ENCODE results near the gene SULT6B1. TPM values are rescaled to one million over a fixed set of nuclear protein-coding genes. Genes with fewer than 3 reads are reported as not detected.

Gene SULT6B1
- total RNA-seq, 2 donors from 2014 or later: not detected

- Histone ChIP-seq H3K27ac (no peak overlapping the region), H3K4me1 (no peaks in the 10 kb centered on the region), H3K27me3 (no peaks in the 10 kb centered on the region), H3K36me3 (no peaks in the 10 kb centered on the region), H3K9me3 (no peaks in the 10 kb centered on the region), H3K4me3 (no peak overlapping the region)
- no peak for TF ChIP-seq CTCF (IDR thresholded peaks at IDR 0.05)
- DNase-seq (ENCODE audit: low spot score): no peak
Observed at GRCh38 chr2:37191747-37192146, 3.3 kb upstream of the SULT6B1 start.

GRCh38 chr2:37191253-37191652 is 2.8 kb upstream of the SULT6B1 start:
- H3K36me3 ChIP-seq: no peaks in the 10 kb centered on the region
- no peaks in the 10 kb centered on the region for H3K27me3 ChIP-seq
- no peak overlapping the region for H3K4me3 ChIP-seq
- DNase-seq (ENCODE audit: low spot score): no peak
- no peak overlapping the region for H3K27ac ChIP-seq
- no peaks in the 10 kb centered on the region for H3K9me3 ChIP-seq
- no peaks in the 10 kb centered on the region for H3K4me1 ChIP-seq
- TF ChIP-seq CTCF (IDR thresholded peaks at IDR 0.05): no peak

GRCh38 chr2:37190290-37190689 is 1.8 kb upstream of the SULT6B1 start:
- DNase-seq (ENCODE audit: low spot score): no peak

GRCh38 chr2:37189452-37190153 is 1.1 kb upstream of the SULT6B1 start:
- H3K36me3 ChIP-seq: no peaks in the 10 kb centered on the region
- no peak for TF ChIP-seq CTCF (IDR thresholded peaks at IDR 0.05)
- no peaks in the 10 kb centered on the region for H3K27me3 ChIP-seq
- DNase-seq (ENCODE audit: low spot score): no peak
- H3K27ac ChIP-seq: no peak overlapping the region
- no peaks in the 10 kb centered on the region for H3K4me1 ChIP-seq
- no peak overlapping the region for H3K4me3 ChIP-seq
- no peaks in the 10 kb centered on the region for H3K9me3 ChIP-seq

More at GRCh38 chr2:37190290-37190689, 1.8 kb upstream of the SULT6B1 start:
- no peaks in the 10 kb centered on the region for H3K9me3 ChIP-seq
- no peaks in the 10 kb centered on the region for H3K4me1 ChIP-seq
- no peak for TF ChIP-seq CTCF (IDR thresholded peaks at IDR 0.05)
- no peak overlapping the region for H3K27ac ChIP-seq
- no peaks in the 10 kb centered on the region for H3K27me3 ChIP-seq
- H3K36me3 ChIP-seq: no peaks in the 10 kb centered on the region
- no peak overlapping the region for H3K4me3 ChIP-seq

- no peaks in the 10 kb centered on the region for H3K9me3 ChIP-seq
- no peaks in the 10 kb centered on the region for H3K27me3 ChIP-seq
- no peak for TF ChIP-seq CTCF (IDR thresholded peaks at IDR 0.05)
- no peaks in the 10 kb centered on the region for H3K36me3 ChIP-seq
- no peak overlapping the region for H3K27ac ChIP-seq
- H3K4me3 ChIP-seq: no peak overlapping the region
- no peaks in the 10 kb centered on the region for H3K4me1 ChIP-seq
- no peak for DNase-seq (ENCODE audit: low spot score)
Observed at GRCh38 chr2:37181726-37182684, 6.5 kb downstream of the SULT6B1 start.

All from right atrium auricular region (tissue), 2 donors.